IPS DF 4.7 (cell line): ENCODE measurements around the gene ACIN1.
"Not testable (repeated sequence)": the region's sequence is repeated elsewhere in the genome, so short reads cannot be mapped to it uniquely, and the experiment has no call there.

Experiments used
- DNase-seq: peaks from one replicate; pipeline ENCODE4 v3.0.0-alpha.2; 2013; ENCODE audit warnings: low spot score; ENCODE audit errors: extremely low read depth

Gene ACIN1

GRCh38 chr14:23123419-23123818 is 28.5 kb upstream of the ACIN1 start:
- no peak for DNase-seq

GRCh38 chr14:23122086-23122485 is 27.1 kb upstream of the ACIN1 start:
- no peak for DNase-seq

DNA sequence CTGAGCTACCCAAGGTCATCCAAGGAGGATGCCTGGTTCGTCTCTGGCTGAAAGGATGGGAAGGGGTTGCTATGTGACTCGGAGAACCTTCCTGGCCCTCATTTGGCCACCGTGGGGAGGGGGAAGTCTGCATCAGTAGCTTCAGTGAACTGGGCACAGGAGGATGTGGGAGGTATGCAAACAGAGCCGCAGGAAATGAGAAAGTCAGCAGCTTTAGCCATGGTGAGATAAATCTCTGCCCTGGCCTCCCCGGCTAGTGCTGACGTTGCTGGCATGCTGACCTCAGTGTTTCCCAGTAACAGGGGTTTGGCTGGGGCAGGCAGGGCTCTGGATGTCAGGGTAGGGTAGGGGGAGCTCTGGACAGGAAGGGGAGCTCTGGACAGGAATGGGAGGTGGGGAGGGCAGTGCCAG is 26.4 kb upstream of the ACIN1 start:
- DNase-seq: no peak

DNA sequence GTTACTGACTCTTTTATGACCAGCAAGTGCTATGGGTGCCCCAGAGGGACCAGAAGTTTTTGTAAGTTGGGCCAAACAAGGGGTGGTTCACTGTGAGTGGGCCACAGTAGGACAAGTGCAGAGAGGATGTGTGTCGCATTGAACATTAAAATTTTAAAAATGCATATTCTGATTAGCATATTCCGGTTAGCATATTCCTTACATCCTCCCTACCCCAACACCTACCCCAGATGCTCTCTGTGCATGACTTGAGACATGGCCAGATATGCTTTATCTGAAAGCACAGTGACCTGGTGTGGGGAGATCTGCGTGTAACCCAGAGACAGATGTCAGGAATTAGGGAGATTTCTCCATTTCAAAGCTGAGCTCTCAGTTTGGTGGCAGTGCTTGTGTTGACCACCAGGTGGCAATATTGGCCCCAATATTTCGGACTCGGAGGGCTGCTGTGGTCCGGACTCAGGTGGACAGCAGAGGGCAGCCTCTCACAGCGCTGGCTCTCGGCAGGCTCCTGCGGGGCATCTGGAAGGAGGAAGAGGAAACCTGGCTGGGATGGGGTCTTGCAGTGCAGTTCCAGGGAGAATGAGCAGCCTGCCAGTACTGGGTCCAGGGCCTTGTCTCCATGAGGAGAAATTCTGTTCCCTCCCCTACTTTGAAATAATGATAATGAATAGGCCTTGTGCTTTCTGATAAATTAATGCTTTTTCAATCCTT is 25.8 kb upstream of the ACIN1 start:
- peak; percentile 87 for DNase-seq

DNA sequence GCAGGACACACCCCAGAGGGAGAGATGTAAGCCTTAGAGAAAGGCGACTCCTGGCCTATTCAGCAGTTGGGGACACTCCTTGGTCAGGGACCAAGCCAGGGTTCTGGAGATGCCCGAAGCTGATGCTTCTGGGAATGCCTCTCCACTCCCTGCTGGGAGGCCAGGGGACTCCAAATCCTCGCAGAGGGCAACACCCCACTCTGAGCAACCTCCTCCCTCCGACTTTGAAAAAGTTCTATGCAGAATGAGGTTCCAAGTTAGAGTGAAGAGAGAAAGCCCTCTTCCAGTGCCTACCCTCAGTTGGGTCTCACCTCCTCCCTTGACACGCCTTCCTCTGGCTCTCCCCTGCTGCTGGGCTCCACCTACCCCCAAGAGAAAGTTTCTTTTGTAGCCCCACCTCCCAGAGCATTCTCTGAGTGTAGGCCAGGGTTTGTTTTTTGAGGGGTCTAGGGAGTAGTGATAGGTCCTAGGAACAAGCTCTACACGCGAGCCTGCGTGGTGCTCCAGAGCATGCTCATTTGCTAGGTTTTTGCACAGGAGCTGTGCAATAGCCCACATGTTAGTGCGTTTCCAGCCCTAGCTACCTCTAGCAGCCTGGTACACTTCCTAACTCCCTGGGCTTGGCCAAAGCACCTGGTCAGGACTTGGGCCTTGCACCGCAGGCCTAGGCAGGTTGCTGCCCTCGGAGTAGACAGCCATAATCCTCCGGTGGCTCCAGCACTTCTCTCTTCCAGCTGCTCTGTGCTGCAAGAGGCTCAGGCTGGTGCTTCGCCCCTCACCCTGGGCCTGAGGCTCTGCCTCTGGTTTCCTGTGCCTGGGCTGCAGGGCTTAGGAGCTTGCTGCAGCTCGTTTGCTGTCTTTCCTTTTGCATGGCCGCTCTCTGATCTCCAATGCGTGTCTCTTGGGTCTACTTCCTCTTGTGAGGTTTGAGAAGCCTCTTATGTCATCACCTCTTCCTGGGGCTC is 24.7 kb upstream of the ACIN1 start:
- DNase-seq: no peak

DNA sequence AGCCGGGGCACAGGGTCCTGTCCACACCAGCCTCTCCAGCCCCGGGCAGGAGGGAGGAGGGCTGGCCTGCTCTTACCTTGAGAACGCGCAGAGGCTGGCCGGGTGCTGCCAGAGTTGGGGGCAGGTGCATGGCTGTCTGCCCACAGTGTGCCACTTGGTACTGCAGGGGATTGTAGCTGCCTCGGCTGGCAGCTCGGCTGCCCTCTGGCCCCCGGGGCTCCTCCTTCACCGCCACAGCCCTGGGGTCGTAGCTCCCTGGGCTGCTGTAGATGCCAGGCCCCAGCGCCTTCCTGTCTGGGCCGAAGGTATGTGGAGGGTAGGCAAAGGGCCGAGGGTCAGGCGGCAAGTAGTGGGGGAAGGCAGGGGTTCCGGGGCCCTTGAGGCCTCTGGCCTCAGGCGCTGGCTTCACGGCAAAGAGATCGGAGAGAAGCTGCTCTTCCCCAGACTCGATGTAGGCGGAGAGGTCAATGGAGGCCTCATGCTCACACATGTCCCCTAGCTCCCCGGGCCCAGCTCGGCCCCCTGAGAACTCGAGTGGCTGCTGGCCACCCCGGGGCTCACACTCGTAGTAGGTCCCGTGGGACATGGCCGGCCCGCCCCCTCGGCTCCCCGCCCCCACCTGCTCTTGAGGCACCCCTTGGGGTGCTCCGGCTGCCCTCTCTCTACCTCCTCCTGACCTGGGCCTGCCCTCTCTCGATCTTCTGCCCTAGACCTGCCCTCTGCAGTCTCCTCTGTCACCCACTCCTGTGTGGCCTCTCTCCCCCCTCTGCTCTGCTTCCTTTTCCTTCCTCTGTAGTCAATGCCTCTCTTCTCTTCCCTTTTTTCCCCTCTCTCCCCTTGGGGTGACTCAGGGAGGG is 23.8 kb upstream of the ACIN1 start, which contains the start of gene CEBPE:
Gene CEBPE, minus strand, starts transcription at position 750 of the 857 bp plus-strand sequence. Its CDS starts 164 bp downstream, at position 586.
- no peak for DNase-seq

GRCh38 chr14:23117371-23118020 is 22.6 kb upstream of the ACIN1 start:
- DNase-seq: no peak

- no peak for DNase-seq
These were observed 21.0 kb upstream of the ACIN1 start for GRCh38 chr14:23115918-23116317.

GRCh38 chr14:23115039-23115731 is 20.2 kb upstream of the ACIN1 start:
- no peak for DNase-seq

DNA sequence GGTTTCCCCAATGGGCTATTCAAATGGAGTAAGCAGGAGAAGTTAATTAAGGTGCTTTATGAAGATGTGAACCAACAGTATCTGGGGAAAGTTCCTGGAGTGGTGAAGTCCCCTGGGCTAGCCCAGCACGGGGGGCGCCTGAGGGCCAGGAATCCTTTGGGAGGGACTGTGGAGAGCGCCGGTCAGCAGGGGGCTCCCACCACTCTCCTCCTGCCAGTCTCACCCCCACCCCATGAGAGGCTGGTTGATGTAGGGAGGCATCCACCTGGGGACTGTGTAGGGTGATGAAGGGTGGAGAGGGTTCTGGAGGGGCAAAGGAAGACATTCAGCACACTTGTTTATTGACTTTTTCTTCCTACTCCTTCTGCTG is 19.7 kb upstream of the ACIN1 start:
- no peak for DNase-seq

GRCh38 chr14:23114120-23114458 is 19.2 kb upstream of the ACIN1 start:
- DNase-seq: no peak

DNA sequence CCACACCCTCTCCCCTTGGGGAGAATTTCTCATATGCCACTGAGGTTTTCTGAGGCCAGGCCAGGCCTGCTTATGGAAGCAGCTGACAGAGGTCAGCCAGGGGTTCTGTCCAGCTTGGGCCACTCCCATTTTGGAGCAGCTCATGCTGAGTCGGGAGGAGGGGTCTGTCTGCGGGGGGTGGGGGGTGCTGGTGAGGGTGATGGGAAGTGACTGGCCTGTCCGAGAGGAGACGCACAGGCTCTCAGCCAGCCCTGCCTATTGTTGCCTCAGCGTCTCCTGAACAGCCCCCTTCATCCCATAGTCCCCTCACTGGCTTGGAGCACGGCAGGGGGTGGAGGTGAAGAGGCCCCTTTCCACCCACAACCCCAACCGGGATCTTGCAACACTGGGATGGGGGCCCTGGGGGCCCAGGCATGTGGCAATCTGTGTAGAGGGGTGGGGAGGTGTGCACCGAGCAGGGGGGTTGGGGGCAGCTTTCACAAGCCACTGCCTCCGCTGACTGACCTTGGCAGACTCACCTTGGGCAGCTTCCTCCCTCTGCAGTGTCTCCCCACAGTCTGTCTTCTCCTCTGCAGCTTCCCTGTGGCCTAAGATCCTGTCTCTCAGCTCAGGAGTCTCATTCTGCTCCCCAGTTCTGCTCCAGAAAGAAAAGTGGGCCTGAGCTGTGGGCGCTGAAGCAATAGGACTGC is 18.6 kb upstream of the ACIN1 start:
- no peak for DNase-seq

DNA sequence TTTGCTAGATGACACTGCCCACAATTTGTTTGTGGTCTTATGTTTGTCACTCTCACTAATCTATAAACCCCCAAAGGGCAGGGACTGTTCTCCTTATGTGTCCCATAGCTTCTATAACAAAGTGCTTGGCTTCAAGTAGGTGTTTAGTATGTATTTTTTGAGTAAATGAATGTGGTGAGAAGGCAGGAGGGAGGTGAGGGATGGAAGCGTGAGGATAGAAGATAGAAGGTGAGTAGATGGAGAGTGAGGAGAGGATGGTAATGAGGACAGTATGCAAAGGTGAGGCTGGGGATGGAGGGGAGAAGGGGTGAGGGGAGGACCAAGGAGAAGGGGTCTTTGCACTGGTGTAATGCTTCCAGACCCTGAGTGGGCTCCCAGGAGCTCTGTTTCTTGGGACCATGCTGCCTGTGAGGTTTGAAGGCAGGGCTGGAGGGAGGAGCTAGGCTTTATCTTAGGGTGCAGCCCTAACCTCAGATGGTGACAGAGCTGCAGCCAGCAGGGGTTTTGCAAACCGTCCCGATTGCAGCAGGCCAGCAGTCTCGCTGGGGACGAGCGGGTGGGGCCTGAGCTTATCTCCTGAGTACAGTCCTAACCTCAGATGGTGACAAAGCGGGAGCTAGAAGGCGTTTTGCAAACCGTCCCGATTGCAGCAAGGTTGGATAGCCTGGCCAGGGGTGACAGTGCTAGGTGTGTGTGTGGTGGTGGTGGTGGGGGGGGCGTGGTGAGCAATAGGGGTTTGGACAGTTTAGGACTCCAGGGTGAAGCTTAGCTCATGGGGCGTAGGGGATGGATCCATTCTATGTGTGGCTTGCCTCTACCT is 17.6 kb upstream of the ACIN1 start:
- no peak for DNase-seq

GRCh38 chr14:23110579-23111365 is 15.8 kb upstream of the ACIN1 start:
- DNase-seq: no peak

DNA sequence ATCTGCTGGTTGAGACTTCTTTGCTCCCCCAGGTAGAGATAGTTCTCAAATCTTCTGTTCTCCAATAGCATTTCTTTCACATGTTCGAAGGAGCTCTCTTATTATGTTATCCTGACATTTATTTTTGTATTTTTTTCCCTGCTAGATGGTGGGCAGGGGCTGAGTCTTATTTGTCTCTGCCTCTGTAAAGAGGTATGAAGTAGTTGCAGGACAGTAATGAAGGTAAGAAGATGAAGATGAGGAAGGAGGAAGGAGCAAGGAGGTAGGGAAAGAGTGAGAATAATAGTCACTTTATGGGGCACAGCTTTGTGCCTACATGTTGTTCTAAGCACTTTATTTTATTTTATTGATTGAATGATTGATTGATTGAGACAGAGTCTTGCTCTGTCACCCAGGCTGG is 14.8 kb upstream of the ACIN1 start:
- DNase-seq: no peak

GRCh38 chr14:23108169-23108568 is 13.2 kb upstream of the ACIN1 start:
- not testable (repeated sequence) for DNase-seq

DNA sequence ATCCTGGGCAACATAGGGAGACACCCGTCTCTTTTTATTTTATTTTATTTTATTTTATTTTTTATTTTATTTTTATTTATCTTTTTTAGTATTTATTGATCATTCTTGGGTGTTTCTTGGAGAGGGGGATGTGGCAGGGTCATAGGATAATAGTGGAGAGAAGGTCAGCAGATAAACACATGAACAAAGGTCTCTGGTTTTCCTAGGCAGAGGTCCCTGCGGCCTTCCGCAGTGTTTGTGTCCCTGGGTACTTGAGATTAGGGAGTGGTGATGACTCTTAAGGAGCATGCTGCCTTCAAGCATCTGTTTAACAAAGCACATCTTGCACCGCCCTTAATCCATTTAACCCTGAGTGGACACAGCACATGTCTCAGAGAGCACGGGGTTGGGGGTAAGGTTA is 12.7 kb upstream of the ACIN1 start:
- DNase-seq: not testable (repeated sequence)

DNA sequence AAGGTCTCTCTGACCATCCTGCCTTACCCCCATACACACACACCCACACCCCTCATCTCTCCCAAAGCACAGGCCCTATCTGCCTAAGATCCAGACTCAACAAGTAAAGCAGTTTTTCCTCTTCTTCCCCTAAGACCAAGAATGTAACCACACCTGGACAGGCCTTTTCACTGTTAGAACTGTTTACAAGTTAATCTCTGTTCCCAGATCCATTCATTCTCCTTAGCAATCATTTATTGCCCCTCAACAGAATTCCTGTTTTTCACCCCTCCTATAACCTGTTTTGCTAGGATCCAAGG is 11.8 kb upstream of the ACIN1 start:
- DNase-seq: no peak
